Natural killer cell (primary cell): Measurements from ENCODE around the gene BTBD1. TPM values are rescaled to one million over a fixed set of nuclear protein-coding genes. Genes with fewer than 3 reads are reported as not detected.

Experiments
- ATAC-seq, 3 donors: fragments of 150-1000 bp in 2 of 3; fragments of 200-7000 bp in 1 of 3; cut with Tn5 transposase; 1 replicate in 1 of 3; 2 replicates in 2 of 3; pipeline ENCODE4 v1.10.0; 2021; ENCODE audit warnings: mild to moderate bottlenecking in 2 of 3, moderate library complexity in 2 of 3
- DNase-seq, 2 donors: peaks; one replicate each; pipeline versions ENCODE4 v3.0.0 to v3.0.0-alpha.2; 2013 to 2021; ENCODE audit warnings: mixed read lengths in 1 of 2
- H3K27ac ChIP-seq: one replicate; pipeline ENCODE4 v1.5.1; 2013; ENCODE audit warnings: mild to moderate bottlenecking, low read length
- H3K27me3 ChIP-seq: one replicate; pipeline ENCODE4 v1.6.1; 2013; ENCODE audit warnings: low read length; ENCODE audit not compliant: control insufficient read depth, insufficient read depth
- H3K36me3 ChIP-seq: one replicate; pipeline ENCODE4 v1.6.1; 2013; ENCODE audit warnings: low read length; ENCODE audit not compliant: control insufficient read depth, insufficient read depth
- H3K4me1 ChIP-seq: one replicate; pipeline ENCODE4 v1.6.1; 2013; ENCODE audit warnings: low read length; ENCODE audit not compliant: control insufficient read depth, insufficient read depth
- H3K4me3 ChIP-seq: one replicate; pipeline ENCODE4 v1.5.1; 2013; ENCODE audit warnings: low read length
- H3K9me3 ChIP-seq: one replicate; pipeline ENCODE4 v1.6.1; 2013; ENCODE audit warnings: low read length; ENCODE audit not compliant: control insufficient read depth, insufficient read depth
- H3K27ac Mint-ChIP-seq, 2 donors: one replicate each; pipeline ENCODE4 v1.8.0; 2022; ENCODE audit warnings: mild to moderate bottlenecking in 2 of 2, mixed read lengths in 2 of 2, moderate library complexity in 1 of 2
- H3K27me3 Mint-ChIP-seq, 2 donors: one replicate each; pipeline ENCODE4 v1.8.0; 2022; ENCODE audit warnings: low read depth in 2 of 2, mixed read lengths in 2 of 2
- H3K36me3 Mint-ChIP-seq: one replicate; pipeline ENCODE4 v1.8.0; 2022; ENCODE audit warnings: mixed read lengths
- H3K4me1 Mint-ChIP-seq, 2 donors: one replicate each; pipeline ENCODE4 v1.8.0; 2022; ENCODE audit warnings: mixed read lengths in 2 of 2
- H3K4me3 Mint-ChIP-seq: one replicate; pipeline ENCODE4 v1.8.0; 2022; ENCODE audit warnings: mild to moderate bottlenecking, moderate library complexity, mixed read lengths
- H3K9me3 Mint-ChIP-seq, 2 donors: one replicate each; pipeline ENCODE4 v1.8.0; 2022; ENCODE audit warnings: mixed read lengths in 2 of 2
- WGBS: methylation state at CpG from one replicate; pipeline ENCODE4 v1.1.7; 2013; ENCODE audit warnings: missing lambda C conversion rate; ENCODE audit not compliant: insufficient coverage; 5-methylcytosine and 5-hydroxymethylcytosine counted together
- intact Hi-C: fragments of 100-400 bp; cut with micrococcal nuclease; formaldehyde crosslinking; loops from one replicate; pipeline ENCODE4 v1.14.2; 2022
- total RNA-seq, 4 donors: library from RNA; stranded (reverse); fragments of 120-200 nt in 1 of 4; gene quantifications; one replicate each; pipeline versions ENCODE4 v1.2.3 to v1.2.4, GENCODE V29; 2013 to 2022
- TF ChIP-seq, protein P1 (sequence below): fragments of 200-600 bp; IDR thresholded peaks from one replicate; pipeline ENCODE4 v1.8.0; 2022; ENCODE audit warnings: antibody characterized with exemption

The BTBD1 gene
- total RNA-seq, 3 donors from 2014 or later (not counting 1 experiment from before 2014, with no cell fraction given): 42.5 to 54.4 (median 54.0) TPM

DNA sequence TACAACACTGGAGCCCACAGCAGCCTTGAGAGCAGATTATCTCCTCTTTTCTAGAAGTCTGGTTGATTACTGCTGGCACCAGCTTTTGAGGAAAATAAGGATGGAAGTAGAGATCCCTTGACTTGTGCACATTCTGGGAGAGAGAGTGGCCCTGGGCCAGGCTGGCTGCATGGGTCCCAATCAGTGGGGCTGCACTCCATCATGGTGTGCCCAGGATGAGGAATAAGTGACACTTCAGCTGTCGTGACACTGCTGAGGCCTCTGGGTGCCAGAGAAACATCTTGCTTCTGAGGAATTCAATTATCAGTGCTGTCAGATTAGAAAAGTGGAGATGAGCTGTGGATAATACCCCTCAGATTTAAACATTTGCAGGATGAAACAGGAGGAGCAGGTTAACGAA lies 72.0 kb downstream of the BTBD1 start:
- Histone ChIP-seq H3K27me3 (no peaks in the 10 kb centered on the region), H3K27ac (no peak overlapping the region), H3K36me3 (peaks cover 10% of the 10 kb centered on the region), H3K4me1 (peaks cover 4% of the 10 kb centered on the region), H3K9me3 (no peaks in the 10 kb centered on the region), H3K4me3 (no peak overlapping the region)
- Mint-ChIP-seq H3K27me3 (no peaks in the 10 kb centered on the region), H3K27ac (no peak overlapping the region), H3K4me3 (no peak overlapping the region), H3K36me3 (no peaks in the 10 kb centered on the region), H3K9me3 (no peaks in the 10 kb centered on the region), H3K4me1 (peaks cover 2 to 3% of the 10 kb centered on the region in 2 donors)
- 100% methylated on average over 2 of the region's 2 CpGs for WGBS
- intact Hi-C loops: no loop called here
- no peak for DNase-seq
- no peak for ATAC-seq
- TF ChIP-seq, protein P1, sequence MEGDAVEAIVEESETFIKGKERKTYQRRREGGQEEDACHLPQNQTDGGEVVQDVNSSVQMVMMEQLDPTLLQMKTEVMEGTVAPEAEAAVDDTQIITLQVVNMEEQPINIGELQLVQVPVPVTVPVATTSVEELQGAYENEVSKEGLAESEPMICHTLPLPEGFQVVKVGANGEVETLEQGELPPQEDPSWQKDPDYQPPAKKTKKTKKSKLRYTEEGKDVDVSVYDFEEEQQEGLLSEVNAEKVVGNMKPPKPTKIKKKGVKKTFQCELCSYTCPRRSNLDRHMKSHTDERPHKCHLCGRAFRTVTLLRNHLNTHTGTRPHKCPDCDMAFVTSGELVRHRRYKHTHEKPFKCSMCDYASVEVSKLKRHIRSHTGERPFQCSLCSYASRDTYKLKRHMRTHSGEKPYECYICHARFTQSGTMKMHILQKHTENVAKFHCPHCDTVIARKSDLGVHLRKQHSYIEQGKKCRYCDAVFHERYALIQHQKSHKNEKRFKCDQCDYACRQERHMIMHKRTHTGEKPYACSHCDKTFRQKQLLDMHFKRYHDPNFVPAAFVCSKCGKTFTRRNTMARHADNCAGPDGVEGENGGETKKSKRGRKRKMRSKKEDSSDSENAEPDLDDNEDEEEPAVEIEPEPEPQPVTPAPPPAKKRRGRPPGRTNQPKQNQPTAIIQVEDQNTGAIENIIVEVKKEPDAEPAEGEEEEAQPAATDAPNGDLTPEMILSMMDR: no peak

DNA sequence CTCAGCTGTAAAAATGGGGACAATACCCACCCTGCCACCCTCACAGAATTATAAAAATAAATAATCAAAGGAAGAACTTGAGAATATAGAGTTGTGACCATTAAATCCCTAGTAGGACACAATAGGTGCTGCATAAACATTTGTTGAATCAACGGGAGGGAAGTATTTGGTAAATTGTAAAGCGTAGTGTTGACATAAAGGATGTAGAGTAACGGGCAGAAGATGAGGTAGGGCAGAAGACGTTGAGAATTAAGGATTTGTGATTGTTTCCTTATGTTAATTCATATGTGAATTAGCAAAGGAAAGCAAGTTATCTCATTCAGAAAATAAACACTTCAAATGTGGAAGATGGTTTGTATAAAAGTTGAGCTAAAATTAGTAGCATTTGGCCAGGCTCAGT lies 73.9 kb downstream of the BTBD1 start:
- Histone ChIP-seq H3K4me3 (no peak overlapping the region), H3K27me3 (no peaks in the 10 kb centered on the region), H3K36me3 (peaks cover 20% of the 10 kb centered on the region), H3K4me1 (no peaks in the 10 kb centered on the region), H3K27ac (no peak overlapping the region), H3K9me3 (no peaks in the 10 kb centered on the region)
- intact Hi-C loops: no loop called here
- TF ChIP-seq, protein P1: no peak
- H3K9me3 Mint-ChIP-seq: no peaks in the 10 kb centered on the region
- H3K4me1 Mint-ChIP-seq: no peaks in the 10 kb centered on the region
- peak overlapping the region in 1 of 2 donors; percentile 6 for H3K27ac Mint-ChIP-seq
- DNase-seq (no peak), ATAC-seq (no peak)
- H3K4me3 Mint-ChIP-seq: no peak overlapping the region
- H3K27me3 Mint-ChIP-seq: no peaks in the 10 kb centered on the region
- 91% methylated on average over 4 of the region's 4 CpGs for WGBS
- H3K36me3 Mint-ChIP-seq: no peaks in the 10 kb centered on the region

DNA sequence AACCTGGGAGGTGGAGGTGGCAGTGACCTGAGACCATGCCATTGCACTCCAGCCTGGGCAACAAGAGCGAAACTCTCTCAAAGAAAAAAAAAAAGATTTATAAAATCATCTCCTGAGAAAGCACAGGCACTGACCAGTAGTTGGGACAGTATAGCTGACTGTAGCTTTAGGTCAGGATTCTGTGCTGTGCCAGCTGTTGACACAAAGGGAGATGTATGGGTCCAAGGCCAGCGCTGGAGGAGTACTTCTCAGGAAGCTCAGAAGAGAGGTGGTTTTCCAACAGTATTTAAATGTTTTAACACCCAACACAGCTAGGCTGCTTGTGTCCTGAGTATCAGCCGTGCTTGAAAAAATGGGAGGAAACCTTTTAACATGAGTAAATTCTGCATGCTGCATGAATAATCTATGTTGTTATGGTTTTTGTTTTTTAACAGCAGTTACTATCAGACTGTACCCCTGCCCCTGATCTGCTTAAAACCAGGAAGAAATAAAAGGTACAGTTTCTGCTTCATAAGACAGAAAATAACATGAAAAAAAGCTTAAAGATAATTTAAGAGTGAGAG lies 74.5 kb downstream of the BTBD1 start:
- intact Hi-C loops: no loop called here
- H3K36me3 ChIP-seq: peaks cover 20% of the 10 kb centered on the region
- no peak overlapping the region for H3K27ac ChIP-seq
- Mint-ChIP-seq H3K36me3 (no peaks in the 10 kb centered on the region), H3K4me3 (no peak overlapping the region), H3K4me1 (peaks cover 2% of the 10 kb centered on the region in 2 donors), H3K27me3 (no peaks in the 10 kb centered on the region), H3K9me3 (no peaks in the 10 kb centered on the region), H3K27ac (no peak overlapping the region)
- DNase-seq (no peak), ATAC-seq (no peak)
- WGBS: 100% methylated on average over 1 of the region's 3 CpGs
- no peak overlapping the region for H3K4me3 ChIP-seq
- H3K4me1 ChIP-seq: no peaks in the 10 kb centered on the region
- no peaks in the 10 kb centered on the region for H3K27me3 ChIP-seq
- TF ChIP-seq, protein P1: no peak
- H3K9me3 ChIP-seq: no peaks in the 10 kb centered on the region

DNA sequence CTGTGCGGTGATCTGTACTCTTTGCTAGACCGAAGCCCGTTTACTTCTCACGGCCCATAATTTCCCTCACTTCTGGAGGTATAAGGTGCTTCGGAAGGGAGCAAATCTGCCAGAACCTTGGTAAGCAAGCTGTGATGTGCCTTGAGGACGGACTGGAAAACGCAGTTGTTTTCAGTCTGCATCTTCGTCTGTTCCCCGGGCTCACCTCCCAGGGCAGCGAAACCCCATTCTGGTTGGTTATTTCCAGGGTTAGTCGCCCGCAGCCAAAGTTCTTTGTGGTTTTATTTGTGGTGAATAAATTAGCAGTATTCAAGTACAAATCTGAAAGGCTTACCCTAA lies 80.6 kb downstream of the BTBD1 start:
- Histone ChIP-seq H3K27me3 (no peaks in the 10 kb centered on the region), H3K27ac (peak overlapping the region; percentile 72), H3K36me3 (peaks cover 16% of the 10 kb centered on the region), H3K4me3 (peak overlapping the region; percentile 94), H3K4me1 (peaks cover 15% of the 10 kb centered on the region), H3K9me3 (no peaks in the 10 kb centered on the region)
- ATAC-seq (peak; percentile 49 to 51 (median 50)), DNase-seq (peak in 1 of 2 donors; percentile 60)
- Mint-ChIP-seq H3K27me3 (no peaks in the 10 kb centered on the region), H3K4me1 (peaks cover 22 to 30% of the 10 kb centered on the region in 2 donors), H3K9me3 (no peaks in the 10 kb centered on the region), H3K27ac (peak overlapping the region; percentile 90 to 94), H3K4me3 (peak overlapping the region; percentile 97), H3K36me3 (no peaks in the 10 kb centered on the region)
- intact Hi-C loops: loop anchor here (1.0 to 2.0 kb wide), 3 partner anchors 14 to 446 kb away; partner anchors contain the start of genes C15orf40 and RPS17
- TF ChIP-seq, protein P1: no peak
- 0% methylated on average over 10 of the region's 12 CpGs for WGBS
